MM.1S (cell line): Measurements from ENCODE around the gene ZNF469.

ENCODE experiments used
- CTCF ChIP-seq: fragments of 300-600 bp; sonication (generic); IDR thresholded peaks from 2 replicates; pipeline ENCODE4 v1.5.1; 2016; ENCODE audit warnings: antibody characterized with exemption, low read length, mixed read lengths
- EZH2 ChIP-seq: fragments of 300-600 bp; sonication (generic); optimal IDR thresholded peaks from 2 replicates; pipeline ENCODE3; 2017; ENCODE audit warnings: low read depth, mild to moderate bottlenecking, antibody characterized with exemption, low read length, mixed read lengths

- no peak for TF ChIP-seq CTCF
- TF ChIP-seq EZH2 = no peak
These were observed 36.8 kb upstream of the ZNF469 start for GRCh38 chr16:88345721-88346560.
